Suppressor macrophage treated with lipopolysaccharide for 1 hour (primary cell): ENCODE measurements around the gene UNC5C.

Experiments
- DNase-seq, 3 donors: peaks; one replicate each; pipeline ENCODE4 v3.0.0-alpha.2; 2020 to 2022

UNC5C gene

GRCh38 chr4:95388911-95389310 lies 159.9 kb downstream of the UNC5C start:
- no peak for DNase-seq

- DNase-seq = no peak
Observed at GRCh38 chr4:95387719-95388118, 161.1 kb downstream of the UNC5C start.

- DNase-seq = no peak
Observed at GRCh38 chr4:95386410-95386809, 162.4 kb downstream of the UNC5C start.

GRCh38 chr4:95381843-95382580 lies 166.8 kb downstream of the UNC5C start:
- DNase-seq = no peak

- no peak for DNase-seq
Observed at GRCh38 chr4:95379633-95380032, 169.1 kb downstream of the UNC5C start.

- no peak for DNase-seq
Observed at GRCh38 chr4:95377366-95377900, 171.3 kb downstream of the UNC5C start.

GRCh38 chr4:95371476-95372224 lies 177.1 kb downstream of the UNC5C start:
- DNase-seq = no peak

- no peak for DNase-seq
Observed at GRCh38 chr4:95367824-95368223, 180.9 kb downstream of the UNC5C start.

- no peak for DNase-seq
Observed at GRCh38 chr4:95363966-95364365, 184.8 kb downstream of the UNC5C start.

- no peak for DNase-seq
Observed at GRCh38 chr4:95363559-95363925, 185.2 kb downstream of the UNC5C start.

GRCh38 chr4:95362906-95363558 lies 185.7 kb downstream of the UNC5C start:
- peak in 2 of 3 donors; percentile 1 to 19 for DNase-seq

GRCh38 chr4:95362066-95362465 lies 186.7 kb downstream of the UNC5C start:
- DNase-seq = no peak

GRCh38 chr4:95361696-95361965 lies 187.1 kb downstream of the UNC5C start:
- no peak for DNase-seq

GRCh38 chr4:95360906-95361695 lies 187.7 kb downstream of the UNC5C start:
- no peak for DNase-seq

- no peak for DNase-seq
Observed at GRCh38 chr4:95360256-95360903, 188.4 kb downstream of the UNC5C start.

GRCh38 chr4:95358421-95358820 lies 190.4 kb downstream of the UNC5C start:
- DNase-seq = no peak

GRCh38 chr4:95355021-95355420 lies 193.8 kb downstream of the UNC5C start:
- DNase-seq = no peak

GRCh38 chr4:95348418-95348817 lies 200.4 kb downstream of the UNC5C start:
- no peak for DNase-seq

- DNase-seq = no peak
Observed at GRCh38 chr4:95343235-95343634, 205.5 kb downstream of the UNC5C start.

GRCh38 chr4:95340191-95340590 lies 208.6 kb downstream of the UNC5C start:
- no peak for DNase-seq

- DNase-seq = no peak
Observed at GRCh38 chr4:95325665-95326064, 223.1 kb downstream of the UNC5C start.

- no peak for DNase-seq
Observed at GRCh38 chr4:95319169-95319568, 229.6 kb downstream of the UNC5C start.

GRCh38 chr4:95318483-95318882 lies 230.3 kb downstream of the UNC5C start:
- DNase-seq = no peak
